ENCODE results near the gene KIAA0319L. TPM values are rescaled to one million over a fixed set of nuclear protein-coding genes. Genes with fewer than 3 reads are reported as not detected.
"Not testable (repeated sequence)": the region's sequence is repeated elsewhere in the genome, so short reads cannot be mapped to it uniquely, and the experiment has no call there.

Gene KIAA0319L
- total RNA-seq, 2 donors from 2014 or later = 68.4 to 77.6 TPM

- no peak overlapping the region for H3K27ac Mint-ChIP-seq
- peak; percentile 82 for DNase-seq
- Histone ChIP-seq H3K4me1 (ENCODE audit: control insufficient read depth, insufficient read depth, low read length) (no peaks in the 10 kb centered on the region), H3K4me3 (ENCODE audit: low read length) (peak overlapping the region; percentile 40), H3K36me3 (ENCODE audit: control insufficient read depth, insufficient read depth, low read length) (no peaks in the 10 kb centered on the region), H3K27ac (ENCODE audit: low read depth, low read length) (no peak overlapping the region), H3K9ac (ENCODE audit: extremely low read depth, low read length, poor library complexity, severe bottlenecking) (no peak overlapping the region), H3K9me3 (ENCODE audit: control insufficient read depth, low read length) (no peaks in the 10 kb centered on the region), H3K27me3 (ENCODE audit: control insufficient read depth, insufficient read depth, low read length, poor library complexity, severe bottlenecking) (peaks cover 65% of the 10 kb centered on the region)
- peak overlapping the region; percentile 58 for H3K4me3 Mint-ChIP-seq
- 21 to 22% methylated on average over 31 to 70 of the region's 70 CpGs for WGBS, 2 experiments (ENCODE audit: insufficient coverage in 1 of 2, insufficient read length in 1 of 2)
- no peaks in the 10 kb centered on the region for H3K9me3 Mint-ChIP-seq
- no peaks in the 10 kb centered on the region for H3K36me3 Mint-ChIP-seq (ENCODE audit: low read depth)
- H3K4me1 Mint-ChIP-seq = peaks cover 11% of the 10 kb centered on the region
- no peak for TF ChIP-seq CTCF (conservative IDR thresholded peaks at IDR 0.05)
- peaks cover 73% of the 10 kb centered on the region for H3K27me3 Mint-ChIP-seq (ENCODE audit: insufficient read depth)
Measured at GRCh38 chr1:35577071-35577998, 20.1 kb upstream of the KIAA0319L start.

GRCh38 chr1:35576766-35577070 lies 19.5 kb upstream of the KIAA0319L start:
- peaks cover 79% of the 10 kb centered on the region for H3K27me3 Mint-ChIP-seq (ENCODE audit: insufficient read depth)
- not testable (repeated sequence) for H3K9me3 Mint-ChIP-seq; H3K27ac Mint-ChIP-seq; H3K4me1 ChIP-seq (ENCODE audit: control insufficient read depth, insufficient read depth, low read length); DNase-seq; H3K27ac ChIP-seq (ENCODE audit: low read depth, low read length); H3K9ac ChIP-seq (ENCODE audit: extremely low read depth, low read length, poor library complexity, severe bottlenecking); H3K36me3 Mint-ChIP-seq (ENCODE audit: low read depth); H3K9me3 ChIP-seq (ENCODE audit: control insufficient read depth, low read length); H3K4me3 ChIP-seq (ENCODE audit: low read length); H3K36me3 ChIP-seq (ENCODE audit: control insufficient read depth, insufficient read depth, low read length)
- H3K27me3 ChIP-seq (ENCODE audit: control insufficient read depth, insufficient read depth, low read length, poor library complexity, severe bottlenecking) = peaks cover 71% of the 10 kb centered on the region
- WGBS, 2 experiments (ENCODE audit: insufficient coverage in 1 of 2, insufficient read length in 1 of 2) = 30 to 63% methylated on average over 12 to 37 of the region's 37 CpGs
- H3K4me1 Mint-ChIP-seq = peaks cover 11% of the 10 kb centered on the region
- H3K4me3 Mint-ChIP-seq = peak overlapping the region; percentile 58

GRCh38 chr1:35576061-35576765 lies 19.0 kb upstream of the KIAA0319L start:
- peaks cover 76% of the 10 kb centered on the region for H3K27me3 ChIP-seq (ENCODE audit: control insufficient read depth, insufficient read depth, low read length, poor library complexity, severe bottlenecking)
- DNase-seq = no peak
- H3K9ac ChIP-seq (ENCODE audit: extremely low read depth, low read length, poor library complexity, severe bottlenecking) = no peak overlapping the region
- Mint-ChIP-seq H3K36me3 (ENCODE audit: low read depth) (no peaks in the 10 kb centered on the region), H3K9me3 (no peaks in the 10 kb centered on the region), H3K27ac (no peak overlapping the region), H3K4me3 (peak overlapping the region; percentile 58), H3K27me3 (ENCODE audit: insufficient read depth) (peaks cover 84% of the 10 kb centered on the region), H3K4me1 (peaks cover 11% of the 10 kb centered on the region)
- H3K27ac ChIP-seq (ENCODE audit: low read depth, low read length) = no peak overlapping the region
- no peaks in the 10 kb centered on the region for H3K9me3 ChIP-seq (ENCODE audit: control insufficient read depth, low read length)
- no peak overlapping the region for H3K4me3 ChIP-seq (ENCODE audit: low read length)
- 67 to 83% methylated on average over 6 to 10 of the region's 10 CpGs for WGBS, 2 experiments (ENCODE audit: insufficient coverage in 1 of 2, insufficient read length in 1 of 2)
- no peak for TF ChIP-seq CTCF (conservative IDR thresholded peaks at IDR 0.05)
- H3K36me3 ChIP-seq (ENCODE audit: control insufficient read depth, insufficient read depth, low read length) = no peaks in the 10 kb centered on the region
- no peaks in the 10 kb centered on the region for H3K4me1 ChIP-seq (ENCODE audit: control insufficient read depth, insufficient read depth, low read length)
